Progenitor cell of endocrine pancreas (in vitro differentiated cells): ENCODE measurements around the gene LRMDA. TPM values are rescaled to one million over a fixed set of nuclear protein-coding genes. Genes with fewer than 3 reads are reported as not detected.

Experiments
- DNase-seq: peaks from one replicate; pipeline ENCODE4 v3.0.0; 2021; ENCODE audit warnings: low spot score; ENCODE audit not compliant: unreplicated experiment
- H3K27ac Mint-ChIP-seq: 2 replicates; pipeline ENCODE4 v1.8.0; 2021; ENCODE audit warnings: mild to moderate bottlenecking, moderate library complexity, mixed read lengths
- H3K27me3 Mint-ChIP-seq: 2 replicates; pipeline ENCODE4 v1.8.0; 2021; ENCODE audit warnings: mixed read lengths
- H3K36me3 Mint-ChIP-seq: 2 replicates; pipeline ENCODE4 v1.8.0; 2022; ENCODE audit warnings: mixed read lengths; ENCODE audit not compliant: insufficient read depth
- H3K4me1 Mint-ChIP-seq: 2 replicates; pipeline ENCODE4 v1.8.0; 2021; ENCODE audit warnings: low read depth, mixed read lengths
- H3K4me3 Mint-ChIP-seq: 2 replicates; pipeline ENCODE4 v1.8.0; 2021; ENCODE audit warnings: low read depth, mild to moderate bottlenecking, moderate library complexity, mixed read lengths
- H3K9me3 Mint-ChIP-seq: 2 replicates; pipeline ENCODE4 v1.8.0; 2021; ENCODE audit warnings: low read depth, mixed read lengths
- CTCF ChIP-seq: fragments of 200-600 bp; sonication (generic); IDR thresholded peaks from one replicate; pipeline ENCODE4 v1.5.0; 2021; ENCODE audit warnings: antibody characterized with exemption, mild to moderate bottlenecking; ENCODE audit not compliant: unreplicated experiment
- total RNA-seq: library from RNA; stranded (reverse); gene quantifications from 2 replicates; pipeline ENCODE4 v1.2.1, GENCODE V29; 2021

Gene LRMDA
- total RNA-seq, 1 donor from 2014 or later = 6.5 TPM

DNA sequence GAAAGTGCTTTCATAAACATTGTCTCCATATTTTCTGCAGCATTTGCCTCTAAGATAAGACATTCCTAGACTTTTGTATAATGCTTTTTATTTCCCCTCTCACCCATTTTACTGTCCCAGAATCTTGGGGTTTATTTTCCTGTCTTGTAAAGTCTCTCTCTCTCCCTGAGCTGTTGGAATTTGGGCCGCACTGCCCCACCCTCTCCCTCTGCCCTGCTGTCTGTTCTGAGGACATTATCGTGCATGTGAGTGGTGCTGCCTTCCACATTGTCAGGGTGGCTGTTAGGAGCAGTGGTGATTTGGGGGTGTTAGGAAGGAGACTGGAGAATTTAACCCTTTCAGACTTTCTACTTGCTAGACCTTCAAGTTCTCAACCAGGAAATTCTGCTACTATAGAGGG lies 16.7 kb downstream of the LRMDA start:
- no peak overlapping the region for H3K27ac Mint-ChIP-seq
- H3K36me3 Mint-ChIP-seq = peaks cover 8% of the 10 kb centered on the region
- H3K27me3 Mint-ChIP-seq = peaks cover 27% of the 10 kb centered on the region
- no peak overlapping the region for H3K4me3 Mint-ChIP-seq
- no peak for DNase-seq
- H3K9me3 Mint-ChIP-seq = peaks cover 21% of the 10 kb centered on the region
- peaks cover 30% of the 10 kb centered on the region for H3K4me1 Mint-ChIP-seq
- TF ChIP-seq CTCF = no peak

DNA sequence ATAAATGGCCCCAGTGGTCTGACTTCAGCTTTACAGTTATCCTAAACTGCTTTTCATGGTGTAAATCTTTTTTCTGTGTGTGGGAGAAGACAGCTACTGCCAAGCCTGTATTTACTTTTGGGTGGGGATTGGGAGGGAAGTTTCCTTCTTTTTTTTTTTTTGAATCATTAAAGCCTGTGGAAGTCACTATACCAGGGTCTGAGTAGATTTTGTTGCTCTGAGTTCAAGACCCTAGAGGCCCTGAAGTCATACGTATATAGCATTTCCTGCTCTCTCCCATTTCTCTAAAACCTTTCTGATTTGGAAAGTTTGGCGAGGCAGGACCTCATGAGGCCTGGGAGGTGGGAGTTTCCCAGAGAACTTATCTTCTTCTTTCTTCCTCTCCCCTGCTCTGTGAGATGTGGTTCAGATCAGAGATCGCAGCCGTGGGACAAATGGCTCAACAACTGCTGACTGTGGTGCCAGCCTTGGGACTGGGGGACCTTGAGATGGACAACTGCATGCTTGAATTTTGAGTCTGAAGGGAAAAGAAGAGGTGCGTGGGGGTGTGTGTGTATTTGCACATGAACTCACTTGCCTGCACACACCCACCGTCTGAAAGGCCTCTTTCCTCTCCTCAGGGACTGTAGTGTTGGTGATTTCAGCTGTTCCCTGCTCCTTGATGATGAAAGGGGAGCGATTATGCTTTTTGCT lies 18.1 kb downstream of the LRMDA start:
- peaks cover 2% of the 10 kb centered on the region for H3K36me3 Mint-ChIP-seq
- H3K9me3 Mint-ChIP-seq = peaks cover 10% of the 10 kb centered on the region
- DNase-seq = no peak
- peaks cover 30% of the 10 kb centered on the region for H3K4me1 Mint-ChIP-seq
- no peak overlapping the region for H3K27ac Mint-ChIP-seq
- H3K4me3 Mint-ChIP-seq = no peak overlapping the region
- peaks cover 35% of the 10 kb centered on the region for H3K27me3 Mint-ChIP-seq
- TF ChIP-seq CTCF = no peak

GRCh38 chr10:75450075-75450445 lies 18.6 kb downstream of the LRMDA start:
- Mint-ChIP-seq H3K4me3 (no peak overlapping the region), H3K9me3 (peaks cover 10% of the 10 kb centered on the region), H3K36me3 (peaks cover 2% of the 10 kb centered on the region), H3K27me3 (peaks cover 35% of the 10 kb centered on the region), H3K4me1 (peaks cover 30% of the 10 kb centered on the region), H3K27ac (no peak overlapping the region)
- DNase-seq = no peak
- TF ChIP-seq CTCF = no peak

GRCh38 chr10:75450644-75451640 lies 19.5 kb downstream of the LRMDA start:
- no peak for TF ChIP-seq CTCF
- H3K27me3 Mint-ChIP-seq = peaks cover 38% of the 10 kb centered on the region
- peaks cover 9% of the 10 kb centered on the region for H3K9me3 Mint-ChIP-seq
- DNase-seq = no peak
- H3K4me3 Mint-ChIP-seq = no peak overlapping the region
- no peak overlapping the region for H3K27ac Mint-ChIP-seq
- peaks cover 2% of the 10 kb centered on the region for H3K36me3 Mint-ChIP-seq
- peaks cover 28% of the 10 kb centered on the region for H3K4me1 Mint-ChIP-seq

DNA sequence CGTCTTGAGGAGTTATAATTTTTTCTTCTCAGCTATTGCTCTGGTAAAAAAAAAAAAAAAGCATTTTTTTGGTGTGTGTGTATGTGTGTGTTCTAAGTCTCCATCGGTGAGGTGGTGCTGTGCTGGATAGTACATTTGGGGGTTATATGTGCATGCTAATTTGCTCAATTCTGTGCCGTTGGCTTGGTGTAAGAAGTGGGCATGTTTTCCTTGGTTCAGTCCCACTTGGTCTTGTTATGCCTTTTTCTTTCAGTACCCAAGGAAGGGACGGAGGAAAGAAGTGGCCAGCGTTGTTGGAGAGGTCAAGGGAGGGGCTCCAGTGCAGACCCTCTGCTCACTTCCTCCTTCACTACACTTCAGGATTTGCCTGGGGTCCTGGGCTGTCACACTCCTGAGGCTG lies 20.4 kb downstream of the LRMDA start:
- no peak for DNase-seq

More for the DNA sequence above, 20.4 kb downstream of the LRMDA start:
- Mint-ChIP-seq H3K36me3 (no peaks in the 10 kb centered on the region), H3K27ac (no peak overlapping the region), H3K27me3 (peaks cover 38% of the 10 kb centered on the region), H3K9me3 (no peaks in the 10 kb centered on the region), H3K4me1 (peaks cover 28% of the 10 kb centered on the region), H3K4me3 (no peak overlapping the region)
- no peak for TF ChIP-seq CTCF
